Fibroblast of lung (primary cell): ENCODE measurements around the gene CLTB.

Experiments
- CTCF ChIP-seq, 2 donors: IDR thresholded peaks in 1 of 2; conservative IDR thresholded peaks in 1 of 2; 1 replicate in 1 of 2; 2 replicates in 1 of 2; pipeline ENCODE4 v1.5.1; 2011 to 2012; ENCODE audit warnings: low read length in 2 of 2, control low read depth in 1 of 2, inconsistent platforms in 1 of 2, low read depth in 1 of 2, mild to moderate bottlenecking in 1 of 2
- EZH2 ChIP-seq: IDR thresholded peaks from 2 replicates; pipeline ENCODE4 v1.5.1; 2012; ENCODE audit warnings: low read length, control low read depth, mild to moderate bottlenecking; ENCODE audit errors: missing control alignments

- TF ChIP-seq CTCF (conservative IDR thresholded peaks at IDR 0.05 in 1 of 2, IDR thresholded peaks at IDR 0.05 in 1 of 2; ENCODE audit: low read depth in 1 of 2, low read length in 2 of 2) (no peak), EZH2 (no peak)
Measured at GRCh38 chr5:176424181-176424580, 7.8 kb upstream of the CLTB start.
